Liver (tissue), 9 donors: Measurements from ENCODE around the gene SLC22A5. TPM values are rescaled to one million over a fixed set of nuclear protein-coding genes. Genes with fewer than 3 reads are reported as not detected.

ENCODE experiments used
- DNase-seq: peaks from one replicate; pipeline ENCODE4 v3.0.0-alpha.2; 2017; ENCODE audit warnings: low spot score
- H3K27ac ChIP-seq, 2 donors: one replicate each; pipeline ENCODE4 v1.7.0; 2013; ENCODE audit warnings: inconsistent platforms in 2 of 2, low read length in 2 of 2, control low read depth in 1 of 2, low read depth in 1 of 2, mild to moderate bottlenecking in 1 of 2
- H3K27me3 ChIP-seq, 4 donors: one replicate each; pipeline versions ENCODE4 v1.6.1 to v1.7.0; 2013; ENCODE audit warnings: low read length in 3 of 4, inconsistent platforms in 1 of 4, mild to moderate bottlenecking in 1 of 4, moderate library complexity in 1 of 4; ENCODE audit not compliant: control insufficient read depth in 4 of 4, insufficient read depth in 4 of 4
- H3K36me3 ChIP-seq, 4 donors: one replicate each; pipeline versions ENCODE4 v1.6.1 to v1.7.0; 2013; ENCODE audit warnings: low read length in 3 of 4, mild to moderate bottlenecking in 3 of 4, low read depth in 1 of 4, moderate library complexity in 1 of 4; ENCODE audit not compliant: control insufficient read depth in 4 of 4, insufficient read depth in 3 of 4
- H3K4me1 ChIP-seq, 4 donors: one replicate each; pipeline versions ENCODE4 v1.6.1 to v1.7.0; 2013; ENCODE audit warnings: low read length in 3 of 4, mild to moderate bottlenecking in 3 of 4, moderate library complexity in 1 of 4; ENCODE audit not compliant: control insufficient read depth in 4 of 4, insufficient read depth in 4 of 4
- H3K4me3 ChIP-seq, 3 donors: one replicate each; pipeline versions ENCODE4 v1.6.1 to v1.7.0; 2013; ENCODE audit warnings: low read length in 3 of 3, control low read depth in 1 of 3, low read depth in 1 of 3, mild to moderate bottlenecking in 1 of 3
- H3K9ac ChIP-seq, 2 donors: one replicate each; pipeline ENCODE4 v1.7.0; 2013; ENCODE audit warnings: low read length in 2 of 2, mild to moderate bottlenecking in 2 of 2, moderate library complexity in 2 of 2, control low read depth in 1 of 2, low read depth in 1 of 2
- H3K9me3 ChIP-seq, 4 donors: one replicate each; pipeline versions ENCODE4 v1.6.1 to v1.7.0; 2013; ENCODE audit warnings: low read length in 3 of 4; ENCODE audit not compliant: control insufficient read depth in 4 of 4
- ATF3 ChIP-seq: IDR thresholded peaks from 2 replicates; pipeline ENCODE4 v1.6.1; 2016; ENCODE audit warnings: antibody characterized with exemption
- EGR1 ChIP-seq, 2 donors: IDR thresholded peaks; 2 replicates each; pipeline ENCODE4 v1.6.1; 2016 to 2018; ENCODE audit warnings: antibody characterized with exemption in 2 of 2, low read depth in 2 of 2
- FOXA1 ChIP-seq: IDR thresholded peaks from 2 replicates; pipeline ENCODE4 v1.6.1; 2016; ENCODE audit warnings: antibody characterized with exemption
- FOXA2 ChIP-seq: IDR thresholded peaks from 2 replicates; pipeline ENCODE4 v1.6.1; 2016; ENCODE audit warnings: antibody characterized with exemption
- GABPA ChIP-seq, 2 donors: IDR thresholded peaks in 1 of 2; conservative IDR thresholded peaks in 1 of 2; 2 replicates each; pipeline ENCODE4 v1.6.1; 2016; ENCODE audit warnings: antibody characterized with exemption in 2 of 2, mild to moderate bottlenecking in 1 of 2, moderate library complexity in 1 of 2
- HNF4A ChIP-seq, 2 donors: conservative IDR thresholded peaks; 2 replicates each; pipeline ENCODE4 v1.6.1; 2016; ENCODE audit warnings: antibody characterized with exemption in 2 of 2, mild to moderate bottlenecking in 2 of 2
- HNF4G ChIP-seq: IDR thresholded peaks from 2 replicates; pipeline ENCODE4 v1.6.1; 2016; ENCODE audit warnings: antibody characterized with exemption
- JUND ChIP-seq, 2 donors: IDR thresholded peaks; 2 replicates each; pipeline ENCODE4 v1.6.1; 2016; ENCODE audit warnings: antibody characterized with exemption in 2 of 2
- MAX ChIP-seq: IDR thresholded peaks from 2 replicates; pipeline ENCODE4 v1.6.1; 2016; ENCODE audit warnings: antibody characterized with exemption
- NR2F2 ChIP-seq: IDR thresholded peaks from 2 replicates; pipeline ENCODE4 v1.6.1; 2016; ENCODE audit warnings: antibody characterized with exemption
- RAD21 ChIP-seq, 2 donors: IDR thresholded peaks; 2 replicates each; pipeline ENCODE4 v1.6.1; 2016; ENCODE audit warnings: antibody characterized with exemption in 2 of 2, mild to moderate bottlenecking in 2 of 2
- RXRA ChIP-seq, 2 donors: IDR thresholded peaks; 2 replicates each; pipeline ENCODE4 v1.6.1; 2017 to 2018; ENCODE audit warnings: antibody characterized with exemption in 2 of 2, mild to moderate bottlenecking in 1 of 2
- SP1 ChIP-seq: IDR thresholded peaks from 2 replicates; pipeline ENCODE4 v1.6.1; 2018; ENCODE audit warnings: antibody characterized with exemption, mild to moderate bottlenecking
- TAF1 ChIP-seq: conservative IDR thresholded peaks from 2 replicates; pipeline ENCODE4 v1.6.1; 2016; ENCODE audit warnings: antibody characterized with exemption, mild to moderate bottlenecking
- YY1 ChIP-seq: IDR thresholded peaks from 2 replicates; pipeline ENCODE4 v1.6.1; 2016; ENCODE audit warnings: antibody characterized with exemption, mild to moderate bottlenecking
- WGBS: extraction: QIAGEN DNeasy Blood & Tissue Kit; methylation state at CpG from one replicate; pipeline ENCODE4 v1.1.7; 2013; 5-methylcytosine and 5-hydroxymethylcytosine counted together
- polyA plus RNA-seq, 2 donors: library from polyadenylated mRNA; stranded (reverse) in 1 of 2; unstranded in 1 of 2; fragments of 200-250 nt in 1 of 2; fragments of >200 nt in 1 of 2; fragmentation: Nextera tagmentation in 1 of 2; extraction: Ambion mirVana in 1 of 2; gene quantifications; one replicate each; pipeline versions ENCODE4 v1.2.1 to v1.2.3, GENCODE V29; 2013 to 2015
- total RNA-seq, 2 donors: library from RNA; depleted of rRNA; stranded (reverse); fragments of >200 nt; gene quantifications; one replicate each; pipeline ENCODE4 v1.2.3, GENCODE V29; 2014
- TF ChIP-seq, protein P1 (sequence below): IDR thresholded peaks from 2 replicates; pipeline ENCODE4 v1.6.1; 2016; ENCODE audit warnings: antibody characterized with exemption, mild to moderate bottlenecking
- TF ChIP-seq, protein P2 (sequence below): IDR thresholded peaks from 2 replicates; pipeline ENCODE4 v1.6.1; 2016; ENCODE audit warnings: antibody characterized with exemption
- TF ChIP-seq, protein P3 (sequence below): fragments of 150-350 bp; IDR thresholded peaks from 2 replicates; pipeline ENCODE4 v1.5.1; 2017; ENCODE audit warnings: improper control_type of control experiment, low read depth, low read length; ENCODE audit not compliant: missing input control
- donor health status: healthy.
- donor health status: healthy.
- donor health status: healthy.
- donor health status: healthy.
- donor health status: healthy.

The SLC22A5 gene
- total and polyA plus RNA-seq, 4 donors = 3.4 to 12.7 (median 8.5) TPM

GRCh38 chr5:132408456-132408855, 38.9 kb downstream of the SLC22A5 start:
- Histone ChIP-seq H3K36me3 (no peaks in the 10 kb centered on the region), H3K27ac (peak overlapping the region; percentile 72 to 99), H3K9me3 (no peaks in the 10 kb centered on the region), H3K27me3 (no peaks in the 10 kb centered on the region), H3K4me1 (peaks cover 9 to 42% (median 32%) of the 10 kb centered on the region in 4 donors), H3K9ac (peak overlapping the region in 1 of 2 donors; percentile 45), H3K4me3 (no peak overlapping the region)
- DNase-seq = peak; percentile 24
- TF ChIP-seq ATF3 (no peak), SP1 (no peak), JUND (IDR thresholded peaks at IDR 0.05) (no peak), GABPA (IDR thresholded peaks at IDR 0.05 in 1 of 2, conservative IDR thresholded peaks at IDR 0.05 in 1 of 2) (no peak), EGR1 (IDR thresholded peaks at IDR 0.05; ENCODE audit: low read depth in 2 of 2) (no peak), NR2F2 (no peak), RAD21 (IDR thresholded peaks at IDR 0.05) (no peak), HNF4A (conservative IDR thresholded peaks at IDR 0.05) (no peak), YY1 (no peak), FOXA1 (no peak), TAF1 (no peak), RXRA (IDR thresholded peaks at IDR 0.05) (no peak), FOXA2 (no peak), MAX (no peak), HNF4G (no peak)
- TF ChIP-seq, protein P1, sequence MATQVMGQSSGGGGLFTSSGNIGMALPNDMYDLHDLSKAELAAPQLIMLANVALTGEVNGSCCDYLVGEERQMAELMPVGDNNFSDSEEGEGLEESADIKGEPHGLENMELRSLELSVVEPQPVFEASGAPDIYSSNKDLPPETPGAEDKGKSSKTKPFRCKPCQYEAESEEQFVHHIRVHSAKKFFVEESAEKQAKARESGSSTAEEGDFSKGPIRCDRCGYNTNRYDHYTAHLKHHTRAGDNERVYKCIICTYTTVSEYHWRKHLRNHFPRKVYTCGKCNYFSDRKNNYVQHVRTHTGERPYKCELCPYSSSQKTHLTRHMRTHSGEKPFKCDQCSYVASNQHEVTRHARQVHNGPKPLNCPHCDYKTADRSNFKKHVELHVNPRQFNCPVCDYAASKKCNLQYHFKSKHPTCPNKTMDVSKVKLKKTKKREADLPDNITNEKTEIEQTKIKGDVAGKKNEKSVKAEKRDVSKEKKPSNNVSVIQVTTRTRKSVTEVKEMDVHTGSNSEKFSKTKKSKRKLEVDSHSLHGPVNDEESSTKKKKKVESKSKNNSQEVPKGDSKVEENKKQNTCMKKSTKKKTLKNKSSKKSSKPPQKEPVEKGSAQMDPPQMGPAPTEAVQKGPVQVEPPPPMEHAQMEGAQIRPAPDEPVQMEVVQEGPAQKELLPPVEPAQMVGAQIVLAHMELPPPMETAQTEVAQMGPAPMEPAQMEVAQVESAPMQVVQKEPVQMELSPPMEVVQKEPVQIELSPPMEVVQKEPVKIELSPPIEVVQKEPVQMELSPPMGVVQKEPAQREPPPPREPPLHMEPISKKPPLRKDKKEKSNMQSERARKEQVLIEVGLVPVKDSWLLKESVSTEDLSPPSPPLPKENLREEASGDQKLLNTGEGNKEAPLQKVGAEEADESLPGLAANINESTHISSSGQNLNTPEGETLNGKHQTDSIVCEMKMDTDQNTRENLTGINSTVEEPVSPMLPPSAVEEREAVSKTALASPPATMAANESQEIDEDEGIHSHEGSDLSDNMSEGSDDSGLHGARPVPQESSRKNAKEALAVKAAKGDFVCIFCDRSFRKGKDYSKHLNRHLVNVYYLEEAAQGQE = no peak
- TF ChIP-seq, protein P2, sequence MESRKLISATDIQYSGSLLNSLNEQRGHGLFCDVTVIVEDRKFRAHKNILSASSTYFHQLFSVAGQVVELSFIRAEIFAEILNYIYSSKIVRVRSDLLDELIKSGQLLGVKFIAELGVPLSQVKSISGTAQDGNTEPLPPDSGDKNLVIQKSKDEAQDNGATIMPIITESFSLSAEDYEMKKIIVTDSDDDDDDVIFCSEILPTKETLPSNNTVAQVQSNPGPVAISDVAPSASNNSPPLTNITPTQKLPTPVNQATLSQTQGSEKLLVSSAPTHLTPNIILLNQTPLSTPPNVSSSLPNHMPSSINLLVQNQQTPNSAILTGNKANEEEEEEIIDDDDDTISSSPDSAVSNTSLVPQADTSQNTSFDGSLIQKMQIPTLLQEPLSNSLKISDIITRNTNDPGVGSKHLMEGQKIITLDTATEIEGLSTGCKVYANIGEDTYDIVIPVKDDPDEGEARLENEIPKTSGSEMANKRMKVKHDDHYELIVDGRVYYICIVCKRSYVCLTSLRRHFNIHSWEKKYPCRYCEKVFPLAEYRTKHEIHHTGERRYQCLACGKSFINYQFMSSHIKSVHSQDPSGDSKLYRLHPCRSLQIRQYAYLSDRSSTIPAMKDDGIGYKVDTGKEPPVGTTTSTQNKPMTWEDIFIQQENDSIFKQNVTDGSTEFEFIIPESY = no peak
- TF ChIP-seq, protein P3, sequence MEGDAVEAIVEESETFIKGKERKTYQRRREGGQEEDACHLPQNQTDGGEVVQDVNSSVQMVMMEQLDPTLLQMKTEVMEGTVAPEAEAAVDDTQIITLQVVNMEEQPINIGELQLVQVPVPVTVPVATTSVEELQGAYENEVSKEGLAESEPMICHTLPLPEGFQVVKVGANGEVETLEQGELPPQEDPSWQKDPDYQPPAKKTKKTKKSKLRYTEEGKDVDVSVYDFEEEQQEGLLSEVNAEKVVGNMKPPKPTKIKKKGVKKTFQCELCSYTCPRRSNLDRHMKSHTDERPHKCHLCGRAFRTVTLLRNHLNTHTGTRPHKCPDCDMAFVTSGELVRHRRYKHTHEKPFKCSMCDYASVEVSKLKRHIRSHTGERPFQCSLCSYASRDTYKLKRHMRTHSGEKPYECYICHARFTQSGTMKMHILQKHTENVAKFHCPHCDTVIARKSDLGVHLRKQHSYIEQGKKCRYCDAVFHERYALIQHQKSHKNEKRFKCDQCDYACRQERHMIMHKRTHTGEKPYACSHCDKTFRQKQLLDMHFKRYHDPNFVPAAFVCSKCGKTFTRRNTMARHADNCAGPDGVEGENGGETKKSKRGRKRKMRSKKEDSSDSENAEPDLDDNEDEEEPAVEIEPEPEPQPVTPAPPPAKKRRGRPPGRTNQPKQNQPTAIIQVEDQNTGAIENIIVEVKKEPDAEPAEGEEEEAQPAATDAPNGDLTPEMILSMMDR = no peak
- 72% methylated on average over 6 of the region's 6 CpGs for WGBS
